Endothelial cell of umbilical vein (primary cell): ENCODE data around the gene TEX53.

ENCODE experiments used
- EZH2 ChIP-seq: IDR thresholded peaks from 2 replicates; pipeline ENCODE4 v1.6.1; 2012; ENCODE audit warnings: borderline replicate concordance, low read depth, mild to moderate bottlenecking, moderate library complexity, low read length, inconsistent platforms; ENCODE audit not compliant: severe bottlenecking
- FOS ChIP-seq: IDR thresholded peaks from 2 replicates; pipeline ENCODE4 v1.6.1; 2011; ENCODE audit warnings: mild to moderate bottlenecking, low read length, moderate library complexity, borderline replicate concordance; ENCODE audit not compliant: insufficient read depth
- JUN ChIP-seq: IDR thresholded peaks from 2 replicates; pipeline ENCODE4 v1.6.1; 2011; ENCODE audit warnings: borderline replicate concordance, low read depth; ENCODE audit not compliant: insufficient read length, insufficient read depth
- MAX ChIP-seq: IDR thresholded peaks from 2 replicates; pipeline ENCODE4 v1.6.1; 2011; ENCODE audit not compliant: insufficient read depth, insufficient read length
- MYC ChIP-seq: IDR thresholded peaks from one replicate; pipeline ENCODE4 v1.6.1; 2011; ENCODE audit warnings: mild to moderate bottlenecking, low read depth, low read length
- POLR2A ChIP-seq: IDR thresholded peaks from 2 replicates; pipeline ENCODE4 v1.6.1; 2012; ENCODE audit warnings: low read depth, mild to moderate bottlenecking, control low read depth, low read length
- POLR2AphosphoS5 ChIP-seq: IDR thresholded peaks from 2 replicates; pipeline ENCODE4 v1.6.1; 2012; ENCODE audit warnings: low read depth, mild to moderate bottlenecking, control low read depth, low read length, moderate library complexity; ENCODE audit not compliant: insufficient read depth
- TF ChIP-seq, protein P1 (sequence below), 2 donors: IDR thresholded peaks; 1 replicate in 1 of 2; 2 replicates in 1 of 2; pipeline ENCODE4 v1.5.1; 2011; ENCODE audit warnings: low read length in 2 of 2, mild to moderate bottlenecking in 2 of 2, moderate library complexity in 2 of 2, control low read depth in 1 of 2, inconsistent platforms in 1 of 2, low read depth in 1 of 2; ENCODE audit not compliant: insufficient read depth in 1 of 2; ENCODE audit errors: extremely low read depth in 1 of 2

DNA sequence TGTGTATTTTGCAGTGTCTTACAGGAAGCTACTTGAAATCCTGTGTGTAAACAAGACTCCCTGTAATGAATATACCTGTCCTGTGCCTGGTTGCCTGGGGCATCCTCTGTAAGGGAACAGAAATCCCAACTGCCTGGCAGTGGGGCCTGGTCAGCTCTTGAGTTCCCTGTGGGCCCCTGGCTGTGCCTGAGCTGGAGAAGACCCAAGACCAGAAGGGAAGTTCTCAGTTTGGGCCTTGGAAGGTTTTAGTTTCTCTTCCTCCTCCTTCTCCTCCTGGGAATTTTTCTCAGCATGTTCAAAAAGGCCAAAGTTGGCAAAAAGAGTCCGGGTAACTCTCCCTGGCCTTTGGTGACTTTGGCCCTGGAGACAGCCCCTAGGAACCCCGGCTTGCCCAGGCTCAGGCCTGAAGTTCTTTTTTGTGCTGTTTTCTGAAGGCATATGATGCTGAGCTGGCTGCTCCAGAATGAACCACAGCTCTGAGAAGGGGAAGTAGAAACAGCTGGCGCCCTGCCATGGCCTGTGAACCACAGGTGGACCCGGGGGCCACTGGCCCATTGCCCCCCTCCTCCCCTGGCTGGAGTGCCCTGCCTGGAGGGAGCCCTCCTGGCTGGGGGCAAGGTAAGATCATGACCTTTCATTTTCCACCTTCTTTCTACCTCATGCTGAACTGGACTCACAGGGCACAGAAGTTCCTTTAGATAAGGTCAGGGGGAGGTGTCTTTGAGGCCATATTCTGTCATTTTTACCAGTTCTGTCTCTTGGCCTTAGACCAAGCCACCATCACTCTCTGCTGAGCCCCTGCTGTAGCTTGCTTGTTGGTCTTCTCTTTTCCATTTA lies 40.7 kb downstream of the TEX53 start:
- TF ChIP-seq, protein P1, sequence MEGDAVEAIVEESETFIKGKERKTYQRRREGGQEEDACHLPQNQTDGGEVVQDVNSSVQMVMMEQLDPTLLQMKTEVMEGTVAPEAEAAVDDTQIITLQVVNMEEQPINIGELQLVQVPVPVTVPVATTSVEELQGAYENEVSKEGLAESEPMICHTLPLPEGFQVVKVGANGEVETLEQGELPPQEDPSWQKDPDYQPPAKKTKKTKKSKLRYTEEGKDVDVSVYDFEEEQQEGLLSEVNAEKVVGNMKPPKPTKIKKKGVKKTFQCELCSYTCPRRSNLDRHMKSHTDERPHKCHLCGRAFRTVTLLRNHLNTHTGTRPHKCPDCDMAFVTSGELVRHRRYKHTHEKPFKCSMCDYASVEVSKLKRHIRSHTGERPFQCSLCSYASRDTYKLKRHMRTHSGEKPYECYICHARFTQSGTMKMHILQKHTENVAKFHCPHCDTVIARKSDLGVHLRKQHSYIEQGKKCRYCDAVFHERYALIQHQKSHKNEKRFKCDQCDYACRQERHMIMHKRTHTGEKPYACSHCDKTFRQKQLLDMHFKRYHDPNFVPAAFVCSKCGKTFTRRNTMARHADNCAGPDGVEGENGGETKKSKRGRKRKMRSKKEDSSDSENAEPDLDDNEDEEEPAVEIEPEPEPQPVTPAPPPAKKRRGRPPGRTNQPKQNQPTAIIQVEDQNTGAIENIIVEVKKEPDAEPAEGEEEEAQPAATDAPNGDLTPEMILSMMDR (IDR thresholded peaks at IDR 0.05; ENCODE audit: extremely low read depth in 1 of 2, insufficient read depth in 1 of 2, low read depth in 1 of 2, low read length in 2 of 2), result no peak
- no peak for TF ChIP-seq EZH2
- no peak for TF ChIP-seq POLR2AphosphoS5
- TF ChIP-seq MAX, result no peak
- no peak for TF ChIP-seq POLR2A
- TF ChIP-seq FOS, result no peak
- no peak for TF ChIP-seq MYC
- TF ChIP-seq JUN, result no peak
